ENCODE data around the gene NSG2. TPM values are rescaled to one million over a fixed set of nuclear protein-coding genes. Genes with fewer than 3 reads are reported as not detected.

Gene NSG2
- total RNA-seq, 2 donors from 2014 or later: 2.9 TPM; not detected in 1

DNA sequence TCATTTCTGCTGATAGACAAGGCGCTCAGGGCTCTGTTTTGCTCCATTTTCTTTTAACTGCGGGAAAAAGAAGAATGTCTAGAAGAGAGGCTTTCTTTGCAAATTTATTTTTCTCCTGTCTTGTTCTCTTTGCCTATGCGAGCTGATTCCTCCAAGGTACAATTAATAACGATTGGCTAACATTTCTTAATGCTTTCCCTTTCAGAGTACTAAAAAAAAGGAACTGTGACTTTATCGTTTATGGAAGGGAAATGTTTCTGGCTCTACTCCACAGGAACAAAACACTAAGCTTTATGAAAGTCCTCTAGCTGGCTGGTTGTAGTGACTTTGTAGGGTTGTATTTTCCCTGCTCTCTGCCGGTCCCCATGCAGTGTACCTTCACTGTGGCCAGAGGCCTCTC lies 11.7 kb downstream of the NSG2 start:
- WGBS, 2 donors: 56 to 72% methylated on average over 6 of the region's 6 CpGs

DNA sequence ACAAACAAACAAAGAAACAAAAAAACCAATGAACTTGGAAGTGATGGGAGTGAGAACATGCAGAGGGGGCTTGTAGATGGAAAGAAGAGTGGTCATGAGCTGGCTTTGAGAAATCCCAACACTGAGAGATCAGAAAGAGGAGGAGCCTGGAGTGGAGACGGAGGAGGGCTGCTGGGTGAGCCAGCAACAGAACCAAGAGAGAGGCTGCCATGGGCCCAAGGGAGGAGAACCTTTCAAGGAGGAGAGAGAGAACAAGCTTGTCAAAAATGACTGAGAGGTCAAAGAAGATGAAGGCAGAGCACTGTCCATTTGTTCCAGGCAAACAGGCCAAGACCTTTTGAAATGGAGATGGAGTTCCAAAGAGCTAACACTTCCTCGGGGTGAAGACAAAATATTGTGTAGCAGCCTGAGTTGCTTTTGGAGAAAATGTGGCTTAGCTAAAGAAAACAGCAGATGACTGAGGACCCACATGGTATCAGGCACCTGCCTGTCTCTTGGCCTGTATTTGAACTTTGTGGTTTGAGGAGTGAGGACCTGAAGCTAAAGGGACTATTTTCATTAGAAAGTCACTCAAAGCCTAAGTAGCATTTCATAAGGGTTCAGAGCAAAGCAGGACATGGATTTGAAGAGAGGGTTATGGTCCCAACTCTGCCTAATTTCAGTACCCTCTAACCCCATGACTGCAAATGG lies 13.1 kb downstream of the NSG2 start:
- intact Hi-C loops (cut with DNase I): no loop called here
- WGBS, 2 donors: 80 to 85% methylated on average over 2 of the region's 2 CpGs

More for the DNA sequence above, 11.7 kb downstream of the NSG2 start:
- Histone ChIP-seq H3K27ac (no peak overlapping the region), H3K4me3 (no peak overlapping the region), H3K27me3 (no peaks in the 10 kb centered on the region), H3K9me3 (no peaks in the 10 kb centered on the region), H3K36me3 (replicated peaks in 1 of 2; ENCODE audit: insufficient read depth in 1 of 2, low read depth in 2 of 2) (no peaks in the 10 kb centered on the region), H3K4me1 (no peaks in the 10 kb centered on the region)
- ATAC-seq: no peak
- intact Hi-C loops (cut with DNase I): no loop called here
- TF ChIP-seq, protein P1, sequence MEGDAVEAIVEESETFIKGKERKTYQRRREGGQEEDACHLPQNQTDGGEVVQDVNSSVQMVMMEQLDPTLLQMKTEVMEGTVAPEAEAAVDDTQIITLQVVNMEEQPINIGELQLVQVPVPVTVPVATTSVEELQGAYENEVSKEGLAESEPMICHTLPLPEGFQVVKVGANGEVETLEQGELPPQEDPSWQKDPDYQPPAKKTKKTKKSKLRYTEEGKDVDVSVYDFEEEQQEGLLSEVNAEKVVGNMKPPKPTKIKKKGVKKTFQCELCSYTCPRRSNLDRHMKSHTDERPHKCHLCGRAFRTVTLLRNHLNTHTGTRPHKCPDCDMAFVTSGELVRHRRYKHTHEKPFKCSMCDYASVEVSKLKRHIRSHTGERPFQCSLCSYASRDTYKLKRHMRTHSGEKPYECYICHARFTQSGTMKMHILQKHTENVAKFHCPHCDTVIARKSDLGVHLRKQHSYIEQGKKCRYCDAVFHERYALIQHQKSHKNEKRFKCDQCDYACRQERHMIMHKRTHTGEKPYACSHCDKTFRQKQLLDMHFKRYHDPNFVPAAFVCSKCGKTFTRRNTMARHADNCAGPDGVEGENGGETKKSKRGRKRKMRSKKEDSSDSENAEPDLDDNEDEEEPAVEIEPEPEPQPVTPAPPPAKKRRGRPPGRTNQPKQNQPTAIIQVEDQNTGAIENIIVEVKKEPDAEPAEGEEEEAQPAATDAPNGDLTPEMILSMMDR (IDR thresholded peaks at IDR 0.05): no peak
- TF ChIP-seq POLR2A (IDR thresholded peaks at IDR 0.05): no peak
- DNase-seq: no peak

DNA sequence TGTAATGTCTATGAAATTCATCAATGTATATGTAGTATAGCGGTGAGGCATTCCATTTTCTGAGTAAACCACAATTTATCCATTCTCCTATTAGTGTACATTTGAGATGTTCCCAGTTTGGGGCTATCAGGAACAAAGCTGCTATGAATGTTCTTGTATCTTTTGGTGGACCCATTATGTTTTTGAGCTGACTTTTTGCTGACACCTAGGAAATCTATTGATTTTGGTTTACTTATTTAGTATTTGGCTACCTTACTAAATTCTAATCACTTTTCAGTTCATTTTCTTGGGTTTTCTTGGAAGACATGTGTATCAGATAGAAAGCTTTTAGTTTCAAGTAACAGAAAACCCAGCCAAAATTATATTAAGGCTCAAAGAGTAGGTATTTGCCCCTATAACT lies 13.7 kb downstream of the NSG2 start:
- Histone ChIP-seq H3K9me3 (no peaks in the 10 kb centered on the region), H3K36me3 (replicated peaks in 1 of 2; ENCODE audit: insufficient read depth in 1 of 2, low read depth in 2 of 2) (no peaks in the 10 kb centered on the region), H3K4me1 (no peaks in the 10 kb centered on the region), H3K4me3 (no peak overlapping the region), H3K27me3 (no peaks in the 10 kb centered on the region), H3K27ac (no peak overlapping the region)
- intact Hi-C loops (cut with DNase I): no loop called here
- TF ChIP-seq POLR2A (IDR thresholded peaks at IDR 0.05): no peak
- TF ChIP-seq, protein P1 (IDR thresholded peaks at IDR 0.05): no peak
- 93 to 96% methylated on average over 1 of the region's 1 CpG for WGBS, 2 donors
- ATAC-seq: no peak
- DNase-seq: no peak

More for the DNA sequence above, 13.1 kb downstream of the NSG2 start:
- Histone ChIP-seq H3K36me3 (replicated peaks in 1 of 2; ENCODE audit: insufficient read depth in 1 of 2, low read depth in 2 of 2) (no peaks in the 10 kb centered on the region), H3K4me1 (no peaks in the 10 kb centered on the region), H3K27ac (no peak overlapping the region), H3K27me3 (no peaks in the 10 kb centered on the region), H3K9me3 (no peaks in the 10 kb centered on the region), H3K4me3 (no peak overlapping the region)
- no peak for DNase-seq
- TF ChIP-seq, protein P1 (IDR thresholded peaks at IDR 0.05): no peak
- no peak for TF ChIP-seq POLR2A (IDR thresholded peaks at IDR 0.05)
- no peak for ATAC-seq

DNA sequence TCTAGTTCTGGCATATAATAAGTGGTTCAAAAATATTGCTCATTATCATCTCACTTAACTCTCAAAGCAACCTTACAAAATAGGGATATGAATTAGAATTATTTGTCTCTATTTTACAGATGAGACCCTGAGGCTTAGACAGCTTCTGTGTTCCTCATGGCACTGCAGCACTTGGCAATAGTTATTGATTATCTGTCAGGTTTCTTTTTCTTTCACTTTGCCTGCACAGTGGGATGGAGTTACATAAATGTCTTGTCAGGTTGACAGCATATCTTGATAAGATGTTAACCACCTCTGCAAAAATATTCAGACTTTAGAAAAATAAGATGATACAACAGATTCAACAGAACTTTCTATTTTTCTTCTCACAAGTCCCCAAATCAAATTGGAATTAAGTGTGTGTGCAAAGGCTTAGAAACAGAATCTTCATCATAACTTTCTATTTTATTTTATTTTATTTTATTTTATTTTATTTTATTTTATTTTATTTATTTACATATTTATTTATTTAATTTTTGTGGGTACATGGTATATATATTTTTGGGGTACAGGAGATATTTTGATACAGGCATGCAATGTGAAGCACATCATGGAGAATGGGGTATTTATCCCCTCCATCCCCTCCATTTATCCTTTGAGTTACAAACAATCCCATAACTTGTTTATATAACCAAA lies 17.7 kb downstream of the NSG2 start:
- TF ChIP-seq, protein P1 (IDR thresholded peaks at IDR 0.05): no peak
- no peak for TF ChIP-seq POLR2A (IDR thresholded peaks at IDR 0.05)
- intact Hi-C loops (cut with DNase I): no loop called here
- Histone ChIP-seq H3K27me3 (no peaks in the 10 kb centered on the region), H3K36me3 (replicated peaks in 1 of 2; ENCODE audit: insufficient read depth in 1 of 2, low read depth in 2 of 2) (no peaks in the 10 kb centered on the region), H3K4me1 (peaks cover 9% of the 10 kb centered on the region), H3K4me3 (no peak overlapping the region), H3K27ac (no peak overlapping the region), H3K9me3 (no peaks in the 10 kb centered on the region)
- no peak for DNase-seq
- ATAC-seq: no peak
